Measurements from ENCODE around the gene CERS1.

The CERS1 gene

DNA sequence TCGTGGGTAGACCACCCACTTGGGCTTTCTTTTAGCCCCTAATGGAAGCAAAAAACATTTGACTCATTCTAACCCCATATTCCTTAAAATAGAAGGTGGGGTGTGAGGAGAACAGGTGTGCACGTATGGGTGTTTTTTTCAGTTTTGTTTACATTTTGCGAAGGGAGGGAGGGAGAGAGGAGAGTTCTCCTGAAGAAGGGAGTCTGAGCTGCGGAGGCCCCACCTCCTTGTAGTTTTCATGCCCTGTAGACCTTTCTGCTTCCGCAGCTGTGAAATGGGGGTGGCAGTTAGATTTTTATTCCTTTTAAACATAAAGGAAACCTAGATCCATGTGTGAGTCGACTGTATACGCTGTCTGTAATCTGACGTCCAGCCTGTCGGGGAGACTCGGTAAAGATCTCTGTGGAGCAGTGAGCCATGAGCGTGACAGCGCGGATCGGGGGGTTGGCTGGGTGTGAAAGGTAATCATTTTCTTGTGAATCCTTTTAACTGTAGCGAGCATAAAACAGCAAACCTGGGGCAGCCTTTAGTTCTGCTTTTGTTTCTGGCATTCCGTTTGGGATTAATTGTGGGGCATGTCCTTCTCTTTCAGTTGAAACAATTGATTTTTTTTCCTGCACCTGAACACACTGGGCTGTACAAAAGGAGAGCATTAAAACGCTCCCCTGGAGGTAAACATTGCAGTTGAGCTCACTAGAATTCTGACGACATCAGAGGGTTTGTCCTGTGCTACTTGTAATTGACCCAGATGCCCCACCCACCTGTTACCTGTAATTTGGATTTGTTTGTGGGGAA lies 61.9 kb downstream of the CERS1 start:
- no peak for DNase-seq

DNA sequence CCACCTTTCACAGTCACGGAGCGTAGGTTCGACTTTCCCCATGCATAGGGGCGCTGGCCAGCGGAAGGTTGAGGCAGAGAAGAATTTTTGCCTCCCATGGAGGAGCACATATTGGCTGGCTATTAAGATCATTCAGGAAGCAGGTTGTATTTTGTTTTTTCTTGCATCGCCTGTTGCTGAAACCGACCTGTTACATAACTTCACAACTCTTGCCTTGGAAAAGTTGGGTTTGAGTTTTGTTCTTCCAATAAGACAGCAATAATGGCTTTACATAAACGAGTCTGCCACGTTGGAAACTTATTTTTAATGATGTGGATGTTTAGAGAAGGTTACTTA lies 62.8 kb downstream of the CERS1 start:
- no peak for DNase-seq

DNA sequence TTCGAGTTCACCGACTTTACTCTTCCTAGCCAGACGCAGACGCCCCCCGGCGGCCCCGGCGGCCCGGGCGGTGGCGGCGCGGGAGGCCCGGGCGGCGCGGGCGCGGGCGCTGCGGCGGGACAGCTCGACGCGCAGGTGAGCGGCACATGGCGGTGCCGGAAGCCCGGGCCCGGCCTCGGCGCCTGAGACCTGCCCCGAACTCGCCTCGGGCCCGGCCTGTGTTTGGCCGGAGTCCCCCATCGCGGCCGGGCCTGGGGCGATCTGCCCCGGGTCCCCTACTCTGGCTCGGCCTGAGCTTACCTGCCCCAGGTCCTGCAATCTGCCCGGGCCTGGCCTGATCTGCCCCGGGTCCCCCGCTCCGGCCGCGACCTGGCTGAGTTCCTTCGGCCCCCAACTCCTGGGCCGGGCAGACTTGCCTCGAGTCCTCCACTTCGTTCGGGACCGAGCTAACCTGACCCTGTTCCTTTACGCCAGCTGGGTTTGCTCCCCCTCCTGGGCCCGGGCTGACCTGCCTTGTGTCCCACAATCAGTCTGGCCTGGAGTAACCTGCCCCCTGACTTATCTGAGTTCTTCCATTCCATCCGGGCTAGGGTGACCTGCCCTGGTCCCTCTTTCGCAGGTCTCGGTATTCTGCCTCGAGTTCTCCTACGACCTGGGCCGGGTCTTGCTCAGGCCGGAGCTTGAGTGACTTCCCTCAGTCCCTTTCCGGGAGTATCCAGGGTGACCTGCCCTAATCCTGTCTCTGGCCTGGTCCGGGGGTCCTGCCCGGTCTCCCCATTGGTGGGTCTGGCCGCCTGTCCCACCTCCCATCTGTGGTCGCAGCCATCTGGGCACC lies 63.4 kb downstream of the CERS1 start:
- DNase-seq: no peak

DNA sequence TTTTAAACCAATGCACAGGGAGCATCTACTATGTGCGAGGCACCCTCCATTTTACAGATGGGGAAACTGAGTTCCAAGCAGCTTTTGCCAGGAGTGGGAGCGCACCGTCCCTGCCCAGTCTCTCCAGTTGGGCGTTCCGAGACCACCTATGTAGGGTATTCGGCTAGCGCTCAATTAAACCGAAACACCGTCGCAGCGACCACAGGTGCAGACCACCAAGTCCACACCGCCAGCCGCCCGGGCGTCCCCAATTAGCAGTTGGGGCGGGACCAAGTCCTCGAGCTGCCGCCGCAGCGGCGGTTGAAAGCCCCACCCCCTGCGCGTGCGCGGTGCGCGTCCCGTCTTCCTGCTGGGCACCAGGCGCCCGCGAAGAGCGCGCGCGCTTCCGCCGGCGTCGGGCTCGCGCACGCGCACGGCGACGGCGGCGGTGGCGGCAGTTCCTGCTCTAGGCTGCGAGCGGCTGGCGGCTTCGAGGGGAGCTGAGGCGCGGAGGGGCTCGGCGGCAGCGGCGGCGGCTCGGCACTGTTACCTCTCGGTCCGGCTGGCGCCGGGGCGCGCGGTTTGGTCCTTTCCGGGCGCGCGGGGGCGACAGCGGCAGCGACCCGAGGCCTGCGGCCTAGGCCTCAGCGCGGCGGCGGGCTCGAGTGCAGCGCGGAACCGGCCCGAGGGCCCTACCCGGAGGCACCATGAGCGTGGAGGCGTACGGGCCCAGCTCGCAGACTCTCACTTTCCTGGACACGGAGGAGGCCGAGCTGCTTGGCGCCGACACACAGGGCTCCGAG lies 64.2 kb downstream of the CERS1 start, which contains the start of gene UPF1:
UPF1 (plus strand) TSS at position 436 of the 782 bp plus-strand sequence; CDS start at position 687, 251 bp downstream.
- DNase-seq: peak; percentile 89

DNA sequence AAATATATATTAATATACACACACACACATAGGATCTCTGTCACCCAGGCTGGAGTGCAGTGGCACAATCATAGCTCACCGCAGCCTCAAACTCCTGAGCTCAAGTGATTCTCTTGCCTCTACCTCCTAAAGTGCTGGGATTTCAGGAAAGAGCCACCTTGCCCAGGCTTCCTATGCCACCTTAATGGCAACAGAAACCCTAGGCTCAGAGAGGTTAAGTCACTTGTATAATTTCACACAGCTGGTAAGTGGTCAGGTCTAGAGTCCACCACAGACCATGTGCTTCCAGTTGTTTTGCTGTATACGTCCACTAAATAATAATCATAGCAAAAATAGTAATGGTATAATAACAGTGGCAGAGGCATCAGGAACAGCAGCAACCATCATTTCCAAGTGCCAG lies 65.5 kb downstream of the CERS1 start:
- DNase-seq: no peak

DNA sequence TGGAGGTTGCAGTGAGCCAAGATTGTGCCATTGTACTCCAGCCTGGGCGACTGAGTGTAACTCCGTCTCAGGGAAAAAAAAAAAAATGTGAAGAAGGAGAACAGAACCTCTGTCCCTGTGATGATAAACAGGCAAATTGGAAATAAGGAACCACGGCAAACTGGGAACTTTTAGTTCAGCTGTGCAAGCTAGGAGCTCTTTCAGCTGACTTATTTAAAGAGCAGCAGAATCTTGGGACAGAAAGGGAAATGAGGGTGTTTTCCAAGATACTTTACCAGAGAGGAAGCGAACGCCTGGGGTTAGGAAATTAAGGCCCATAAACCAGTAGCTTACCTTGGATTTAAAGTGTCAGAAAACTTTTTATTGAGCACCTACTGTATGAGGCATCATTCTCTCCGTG lies 67.2 kb downstream of the CERS1 start:
- no peak for DNase-seq

Measured in NCI-H1048 (cell line).